ENCODE results near the gene SPR.

GRCh38 chr2:72917877-72918553 lies 30.8 kb downstream of the SPR start:
- no peak for TF ChIP-seq POLR2A (IDR thresholded peaks at IDR 0.05)
- TF ChIP-seq CTCF (IDR thresholded peaks at IDR 0.05) = no peak

All from heart left ventricle (tissue), 13 donors.